Measurements from ENCODE around the gene ARHGAP24. TPM values are rescaled to one million over a fixed set of nuclear protein-coding genes. Genes with fewer than 3 reads are reported as not detected.

Gene ARHGAP24
- total and polyA plus RNA-seq, 3 donors from 2014 or later, result 5.7 to 9.9 (median 9.4) TPM

DNA sequence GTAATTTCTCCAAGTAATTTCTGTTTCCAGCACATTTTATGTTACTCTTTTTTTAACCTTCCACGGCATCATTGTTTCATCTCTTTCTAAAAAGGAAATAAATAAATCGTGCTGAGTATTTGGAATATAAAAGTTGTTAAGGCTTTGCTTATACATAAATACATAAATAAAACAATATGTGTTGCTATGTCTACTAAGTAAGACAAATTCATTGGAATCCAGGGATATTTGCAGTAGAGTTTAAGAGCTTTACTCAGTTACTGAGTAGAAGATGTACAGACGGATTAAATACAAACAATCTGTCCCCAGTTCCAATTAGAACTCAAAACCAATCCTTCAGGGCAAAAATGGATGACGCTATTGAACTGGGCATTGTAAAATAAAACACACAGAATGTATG lies 1.4 kb downstream of the ARHGAP24 start:
- Histone ChIP-seq H3K9me3 (no peaks in the 10 kb centered on the region), H3K27ac (no peak overlapping the region), H3K4me1 (no peaks in the 10 kb centered on the region), H3K27me3 (no peaks in the 10 kb centered on the region), H3K36me3 (ENCODE audit: low read depth, missing control alignments) (no peaks in the 10 kb centered on the region), H3K4me3 (no peak overlapping the region)
- TF ChIP-seq, protein P1, sequence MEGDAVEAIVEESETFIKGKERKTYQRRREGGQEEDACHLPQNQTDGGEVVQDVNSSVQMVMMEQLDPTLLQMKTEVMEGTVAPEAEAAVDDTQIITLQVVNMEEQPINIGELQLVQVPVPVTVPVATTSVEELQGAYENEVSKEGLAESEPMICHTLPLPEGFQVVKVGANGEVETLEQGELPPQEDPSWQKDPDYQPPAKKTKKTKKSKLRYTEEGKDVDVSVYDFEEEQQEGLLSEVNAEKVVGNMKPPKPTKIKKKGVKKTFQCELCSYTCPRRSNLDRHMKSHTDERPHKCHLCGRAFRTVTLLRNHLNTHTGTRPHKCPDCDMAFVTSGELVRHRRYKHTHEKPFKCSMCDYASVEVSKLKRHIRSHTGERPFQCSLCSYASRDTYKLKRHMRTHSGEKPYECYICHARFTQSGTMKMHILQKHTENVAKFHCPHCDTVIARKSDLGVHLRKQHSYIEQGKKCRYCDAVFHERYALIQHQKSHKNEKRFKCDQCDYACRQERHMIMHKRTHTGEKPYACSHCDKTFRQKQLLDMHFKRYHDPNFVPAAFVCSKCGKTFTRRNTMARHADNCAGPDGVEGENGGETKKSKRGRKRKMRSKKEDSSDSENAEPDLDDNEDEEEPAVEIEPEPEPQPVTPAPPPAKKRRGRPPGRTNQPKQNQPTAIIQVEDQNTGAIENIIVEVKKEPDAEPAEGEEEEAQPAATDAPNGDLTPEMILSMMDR (IDR thresholded peaks at IDR 0.05), result no peak
- TF ChIP-seq POLR2A (IDR thresholded peaks at IDR 0.05), result no peak
- no peak for DNase-seq
- intact Hi-C loops (cut with DNase I; ENCODE audit: low total_unique reads), result no loop called here
- 49 to 51% methylated on average over 4 of the region's 4 CpGs for WGBS, 2 donors

DNA sequence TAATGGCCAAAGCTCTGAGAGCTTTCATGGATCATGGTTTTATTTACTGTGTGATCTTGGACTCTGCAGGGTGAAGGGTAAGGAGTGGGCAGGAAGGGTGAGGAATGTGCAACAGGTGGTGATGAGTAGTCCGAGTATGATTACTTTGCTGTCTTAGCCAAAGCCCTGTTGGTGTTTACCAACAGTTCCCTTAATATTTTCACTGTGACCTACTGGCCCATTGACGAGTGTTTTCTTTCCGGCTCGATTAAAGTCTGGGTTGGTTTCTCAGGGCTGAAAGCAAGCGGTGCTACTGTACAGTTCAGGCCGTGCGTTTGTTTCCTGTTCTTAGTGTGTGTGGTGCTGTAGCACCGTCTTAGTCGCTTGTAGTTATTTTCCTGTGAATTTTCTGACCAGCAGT lies 2.6 kb downstream of the ARHGAP24 start:
- no peak overlapping the region for H3K4me3 ChIP-seq
- TF ChIP-seq POLR2A (IDR thresholded peaks at IDR 0.05), result no peak
- TF ChIP-seq, protein P1 (IDR thresholded peaks at IDR 0.05), result no peak
- no peak overlapping the region for H3K27ac ChIP-seq
- H3K36me3 ChIP-seq (ENCODE audit: low read depth, missing control alignments), result no peaks in the 10 kb centered on the region
- H3K27me3 ChIP-seq, result no peaks in the 10 kb centered on the region
- intact Hi-C loops (cut with DNase I; ENCODE audit: low total_unique reads), result no loop called here
- no peaks in the 10 kb centered on the region for H3K9me3 ChIP-seq
- no peak for DNase-seq
- H3K4me1 ChIP-seq, result no peaks in the 10 kb centered on the region
- 68 to 81% methylated on average over 9 of the region's 9 CpGs for WGBS, 2 donors

DNA sequence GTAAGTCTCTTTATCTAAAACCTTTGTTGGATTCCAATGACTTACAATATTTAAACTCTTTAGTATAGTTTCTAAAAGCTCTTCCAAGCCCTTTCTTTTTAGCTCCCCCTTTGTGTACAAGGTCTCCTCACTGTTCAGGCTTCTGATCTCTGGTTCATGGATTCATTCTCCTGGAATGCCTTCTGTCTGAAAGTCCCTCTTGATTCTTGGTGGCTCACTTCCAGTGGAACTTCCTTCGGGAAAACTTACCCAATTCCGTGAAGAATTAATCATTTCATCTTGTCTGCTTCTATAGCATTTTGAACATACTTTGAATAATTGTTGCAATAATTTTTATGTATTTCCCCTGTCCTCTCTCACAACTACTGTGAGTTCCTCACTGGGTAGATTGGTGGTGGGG lies 3.6 kb downstream of the ARHGAP24 start:
- TF ChIP-seq POLR2A (IDR thresholded peaks at IDR 0.05), result no peak
- TF ChIP-seq, protein P1 (IDR thresholded peaks at IDR 0.05), result no peak
- Histone ChIP-seq H3K27me3 (no peaks in the 10 kb centered on the region), H3K9me3 (no peaks in the 10 kb centered on the region), H3K4me1 (no peaks in the 10 kb centered on the region), H3K4me3 (no peak overlapping the region), H3K27ac (no peak overlapping the region), H3K36me3 (ENCODE audit: low read depth, missing control alignments) (no peaks in the 10 kb centered on the region)
- no peak for DNase-seq
- intact Hi-C loops (cut with DNase I; ENCODE audit: low total_unique reads), result no loop called here
- WGBS, 2 donors, result 53 to 63% methylated on average over 2 of the region's 2 CpGs

DNA sequence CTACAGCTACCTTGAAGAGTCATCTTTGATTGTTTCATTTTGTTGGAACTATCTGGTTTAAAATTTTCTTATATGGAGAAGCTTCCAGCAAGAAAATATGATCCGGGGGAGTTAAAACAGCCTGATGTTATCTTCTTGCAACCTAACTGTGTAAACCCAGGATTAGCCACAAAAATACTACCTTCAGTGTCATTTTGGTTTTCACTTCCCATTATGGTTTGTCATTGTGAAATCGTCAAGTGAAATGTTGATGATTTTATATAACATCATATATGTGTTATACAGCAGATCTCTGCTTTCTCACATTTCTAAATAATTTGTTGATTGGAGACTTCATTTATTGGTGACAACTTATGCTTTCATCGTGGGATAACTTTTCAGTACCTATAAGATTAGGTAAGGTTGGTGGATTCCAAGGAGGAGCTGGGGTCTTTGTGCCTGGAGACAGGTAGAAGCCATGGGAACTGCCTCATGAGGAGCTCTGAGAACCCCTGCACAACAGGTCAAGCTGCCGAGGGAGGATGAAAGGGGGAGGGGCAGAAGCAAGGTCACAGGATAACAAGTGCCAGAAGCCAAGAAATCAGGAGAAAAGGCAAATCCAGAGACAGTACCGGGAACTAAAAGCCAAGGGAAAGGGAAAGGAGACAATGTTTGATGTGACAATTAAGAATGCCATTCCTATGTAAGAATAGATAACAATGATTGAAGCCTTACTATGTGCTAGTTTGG lies 7.2 kb downstream of the ARHGAP24 start:
- no peaks in the 10 kb centered on the region for H3K4me1 ChIP-seq
- TF ChIP-seq, protein P1 (IDR thresholded peaks at IDR 0.05), result no peak
- TF ChIP-seq POLR2A (IDR thresholded peaks at IDR 0.05), result no peak
- 63 to 64% methylated on average over 5 of the region's 5 CpGs for WGBS, 2 donors
- H3K27ac ChIP-seq, result no peak overlapping the region
- no peaks in the 10 kb centered on the region for H3K36me3 ChIP-seq (ENCODE audit: low read depth, missing control alignments)
- intact Hi-C loops (cut with DNase I; ENCODE audit: low total_unique reads), result no loop called here
- H3K4me3 ChIP-seq, result no peak overlapping the region
- DNase-seq, result no peak
- no peaks in the 10 kb centered on the region for H3K9me3 ChIP-seq
- no peaks in the 10 kb centered on the region for H3K27me3 ChIP-seq
